ENCODE measurements around the gene BICRA. TPM values are rescaled to one million over a fixed set of nuclear protein-coding genes. Genes with fewer than 3 reads are reported as not detected.

Gene BICRA
- total and polyA plus RNA-seq, 9 of the 15 experiments (the other 6 are each of a cell fraction or from before 2014, with no cell fraction given): 0.01 to 8.8 (median 1.2) TPM

- no peak overlapping the region for H3K4me2 ChIP-seq (ENCODE audit: insufficient read depth, low read length)
- H4K20me1 ChIP-seq (replicated peaks; ENCODE audit: control insufficient read depth, insufficient read depth, low read length): no peaks in the 10 kb centered on the region
- no peak overlapping the region for H2AFZ ChIP-seq (ENCODE audit: low read depth, low read length)
- ATAC-seq (no peak), DNase-seq (ENCODE audit: extremely low read depth in 1 of 4, low spot score in 3 of 4) (no peak), FAIRE-seq (no peak)
- CTCF ChIA-PET (ENCODE audit: low intra/inter-chr PET ratio): no interaction called here
- H3K9me1 ChIP-seq (ENCODE audit: control insufficient read depth, insufficient read depth, low read length): no peaks in the 10 kb centered on the region
- H3K4me3 ChIP-seq: no peak overlapping the region
- H3K9ac ChIP-seq (ENCODE audit: insufficient read depth in 1 of 2, low read depth in 2 of 2, low read length in 2 of 2): no peak overlapping the region
- POLR2A ChIA-PET: no interaction called here
- H3K27me3 ChIP-seq (ENCODE audit: control insufficient read depth in 2 of 2, insufficient read depth in 2 of 2, low read length in 2 of 2): no peaks in the 10 kb centered on the region
- H3K36me3 ChIP-seq (ENCODE audit: control insufficient read depth, insufficient read depth, low read length): 0 out of 3 replicates have a peak, but pooled peaks cover 2% of the 10 kb centered on the region
- intact Hi-C loops (cut with micrococcal nuclease) (loop anchor here (10.0 kb wide), 1 partner anchor 397 kb away; no protein-coding TSS in a partner anchor), in situ Hi-C loops (cut with MboI) (no loop called here)
- H3K9me3 ChIP-seq (replicated peaks; ENCODE audit: control insufficient read depth, insufficient read depth, low read depth, low read length): no peaks in the 10 kb centered on the region
- WGBS (ENCODE audit: insufficient coverage, low coverage, missing lambda C conversion rate): 60% methylated on average over 7 of the region's 7 CpGs
- no peak overlapping the region for H3K27ac ChIP-seq (ENCODE audit: extremely low read depth, low read depth, low read length)
- peaks cover 0 to 13% of the 10 kb centered on the region in 2 experiments; a peak in 2 of 5 replicates for H3K4me1 ChIP-seq (replicated peaks in 1 of 2; ENCODE audit: control insufficient read depth in 2 of 2, insufficient read depth in 2 of 2, low read length in 2 of 2)
- H3K79me2 ChIP-seq (ENCODE audit: control insufficient read depth, insufficient read depth, low read length): no peaks in the 10 kb centered on the region
- no TSS peak for BruUV-seq (replicated peaks)
- TF ChIP-seq WHSC1 (IDR thresholded peaks at IDR 0.05; ENCODE audit: low read length) (no peak), ZNF24 (IDR thresholded peaks at IDR 0.05) (no peak), SRSF9 (IDR thresholded peaks at IDR 0.05; ENCODE audit: borderline replicate concordance, low read depth, low read length) (no peak), SRF (CRISPR knock-in tag; IDR thresholded peaks at IDR 0.05) (no peak), ZNF121 (CRISPR knock-in tag; conservative IDR thresholded peaks at IDR 0.05) (no peak), ZNF830 (CRISPR knock-in tag; IDR thresholded peaks at IDR 0.05) (no peak), TAF7 (tag; IDR thresholded peaks at IDR 0.05) (no peak), HNRNPLL (IDR thresholded peaks at IDR 0.05; ENCODE audit: low read depth, low read length, poor library complexity, severe bottlenecking) (no peak), ZNF695 (CRISPR knock-in tag; IDR thresholded peaks at IDR 0.05) (no peak), ARID4B (CRISPR knock-in tag; IDR thresholded peaks at IDR 0.05) (no peak), THRA (IDR thresholded peaks at IDR 0.05) (no peak), TFAM (CRISPR knock-in tag; conservative IDR thresholded peaks at IDR 0.05) (no peak), ZHX1 (conservative IDR thresholded peaks at IDR 0.05; ENCODE audit: low read length) (no peak)
These were observed 82.8 kb downstream of the BICRA start for GRCh38 chr19:47691782-47692181.

All from K562 (cell line).